Endothelial cell of umbilical vein (primary cell): ENCODE results near the gene COPS9. TPM values are rescaled to one million over a fixed set of nuclear protein-coding genes. Genes with fewer than 3 reads are reported as not detected.

Source experiments
- BruUV-seq: library from RNA; stranded (reverse); fragments of 400-500 nt; replicated peaks from 2 replicates; lab custom pipeline; 2021; lab: Mats Ljungman, UMichigan
- CTCF ChIA-PET: fragments of 300-600, 350-600 bp; sonication (Branson Sonifier 250); formaldehyde crosslinking; loops from one replicate; lab custom pipeline; 2021; ENCODE audit warnings: antibody characterized with exemption, inconsistent platforms; lab: Charles Lee
- POLR2A ChIA-PET: fragments of 300-600, 350-600 bp; sonication (Branson Sonifier 250); formaldehyde crosslinking; loops from one replicate; lab custom pipeline; 2021; ENCODE audit warnings: antibody characterized with exemption, inconsistent platforms; lab: Charles Lee
- DNase-seq: peaks from one replicate; pipeline ENCODE4 v3.0.0-alpha.2; 2011; ENCODE audit warnings: low read depth, low spot score
- FAIRE-seq: peaks from 2 replicates; lab custom pipeline; 2011; peaks lifted over from hg19 to GRCh38; lab: Jason Lieb, UNC
- H2AFZ ChIP-seq: 2 replicates; pipeline ENCODE4 v1.6.0; 2012; ENCODE audit warnings: low read depth, low read length, control low read depth, inconsistent platforms
- H3K27ac ChIP-seq: 2 replicates; pipeline ENCODE4 v1.5.1; 2011; ENCODE audit warnings: low read depth, mild to moderate bottlenecking, control low read depth, low read length, moderate library complexity; ENCODE audit not compliant: insufficient read depth
- H3K27me3 ChIP-seq, 2 experiments: 2 replicates each; pipeline versions ENCODE4 v1.6.0 to v1.6.1; 2011; ENCODE audit warnings: low read length in 2 of 2, mixed read lengths in 1 of 2; ENCODE audit not compliant: control insufficient read depth in 2 of 2, insufficient read depth in 2 of 2
- H3K36me3 ChIP-seq, 2 experiments: 2 replicates in 1 of 2; 3 replicates in 1 of 2; pipeline ENCODE4 v1.5.1; 2011; ENCODE audit warnings: low read length in 2 of 2, mild to moderate bottlenecking in 1 of 2, moderate library complexity in 1 of 2; ENCODE audit not compliant: control insufficient read depth in 2 of 2, insufficient read depth in 2 of 2; ENCODE audit errors: extremely low read depth in 1 of 2
- H3K4me1 ChIP-seq: 3 replicates; pipeline ENCODE4 v1.5.1; 2011; ENCODE audit warnings: mild to moderate bottlenecking, low read length; ENCODE audit not compliant: control insufficient read depth, insufficient read depth; ENCODE audit errors: extremely low read depth
- H3K4me2 ChIP-seq: 2 replicates; pipeline ENCODE4 v1.6.1; 2011; ENCODE audit warnings: low read length, control low read depth, mixed read lengths; ENCODE audit not compliant: insufficient read depth
- H3K4me3 ChIP-seq, 3 experiments: fragments of 200-600 bp in 1 of 3; sonication (generic), shearing (Covaris generic) in 1 of 3; replicated peaks in 1 of 3; 2 replicates each; pipeline ENCODE4 v1.5.1; 2011 to 2016; ENCODE audit warnings: control low read depth in 3 of 3, low read length in 3 of 3, mild to moderate bottlenecking in 2 of 3, inconsistent platforms in 1 of 3, low read depth in 1 of 3, moderate library complexity in 1 of 3; ENCODE audit not compliant: insufficient read depth in 1 of 3
- H3K79me2 ChIP-seq: 2 replicates; pipeline ENCODE4 v1.6.0; 2012; ENCODE audit warnings: low read length, inconsistent platforms; ENCODE audit not compliant: control insufficient read depth, insufficient read depth
- H3K9ac ChIP-seq: replicated peaks from 2 replicates; pipeline ENCODE3; 2011; ENCODE audit warnings: low read length, control low read depth; ENCODE audit not compliant: insufficient read depth; ENCODE audit errors: extremely low read depth
- H3K9me1 ChIP-seq: replicated peaks from 3 replicates; pipeline ENCODE4 v1.6.0; 2011; ENCODE audit warnings: mild to moderate bottlenecking, low read length; ENCODE audit not compliant: control insufficient read depth, insufficient read depth; ENCODE audit errors: extremely low read depth
- H3K9me3 ChIP-seq: replicated peaks from 2 replicates; pipeline ENCODE4 v1.5.1; 2012; ENCODE audit warnings: low read length, inconsistent platforms; ENCODE audit not compliant: control insufficient read depth, insufficient read depth
- H4K20me1 ChIP-seq: replicated peaks from 2 replicates; pipeline ENCODE3; 2011; ENCODE audit warnings: mild to moderate bottlenecking, low read length; ENCODE audit not compliant: control insufficient read depth, insufficient read depth; ENCODE audit errors: extremely low read depth
- EZH2 ChIP-seq: IDR thresholded peaks from 2 replicates; pipeline ENCODE4 v1.6.1; 2012; ENCODE audit warnings: borderline replicate concordance, low read depth, mild to moderate bottlenecking, moderate library complexity, low read length, inconsistent platforms; ENCODE audit not compliant: severe bottlenecking
- FOS ChIP-seq: IDR thresholded peaks from 2 replicates; pipeline ENCODE4 v1.6.1; 2011; ENCODE audit warnings: mild to moderate bottlenecking, low read length, moderate library complexity, borderline replicate concordance; ENCODE audit not compliant: insufficient read depth
- GATA2 ChIP-seq: IDR thresholded peaks from 2 replicates; pipeline ENCODE4 v1.7.0; 2011; ENCODE audit warnings: low read depth, mild to moderate bottlenecking, moderate library complexity, mixed read lengths, low read length; ENCODE audit not compliant: insufficient read length, insufficient read depth
- JUN ChIP-seq: IDR thresholded peaks from 2 replicates; pipeline ENCODE4 v1.6.1; 2011; ENCODE audit warnings: borderline replicate concordance, low read depth; ENCODE audit not compliant: insufficient read length, insufficient read depth
- MYC ChIP-seq: IDR thresholded peaks from one replicate; pipeline ENCODE4 v1.6.1; 2011; ENCODE audit warnings: mild to moderate bottlenecking, low read depth, low read length
- POLR2A ChIP-seq: IDR thresholded peaks from 2 replicates; pipeline ENCODE4 v1.6.1; 2012; ENCODE audit warnings: low read depth, mild to moderate bottlenecking, control low read depth, low read length
- POLR2AphosphoS5 ChIP-seq: IDR thresholded peaks from 2 replicates; pipeline ENCODE4 v1.6.1; 2012; ENCODE audit warnings: low read depth, mild to moderate bottlenecking, control low read depth, low read length, moderate library complexity; ENCODE audit not compliant: insufficient read depth
- dilution Hi-C: fragments of 300-500 bp; cut with MboI; formaldehyde crosslinking; loops from one replicate; pipeline ENCODE4 v1.15.0; 2019; ENCODE audit warnings: low sequenced_read_pairs; ENCODE audit not compliant: extremely low pct_ligation_motif_present
- intact Hi-C: fragments of 100-400 bp; cut with micrococcal nuclease; formaldehyde crosslinking; loops from one replicate; pipeline ENCODE4 v1.10.0; 2022
- polyA plus RNA-seq, 4 experiments: library from polyadenylated mRNA; depleted of rRNA in 3 of 4; stranded (reverse) in 3 of 4; unstranded in 1 of 4; fragments of >200 nt; gene quantifications; 2 replicates each; pipeline versions ENCODE4 v1.2.1 to v1.2.3, GENCODE V29; 2011 to 2012; ENCODE audit warnings: missing spikeins in 1 of 4
- total RNA-seq: library from RNA; stranded (reverse); gene quantifications from 2 replicates; pipeline ENCODE4 v1.2.3, GENCODE V29; 2021
- TF ChIP-seq, protein P1 (sequence below): IDR thresholded peaks from 2 replicates; pipeline ENCODE4 v1.6.1; 2011; ENCODE audit not compliant: insufficient read depth, insufficient read length
- TF ChIP-seq, protein P2 (sequence below), 2 donors: IDR thresholded peaks; 1 replicate in 1 of 2; 2 replicates in 1 of 2; pipeline ENCODE4 v1.5.1; 2011; ENCODE audit warnings: low read length in 2 of 2, mild to moderate bottlenecking in 2 of 2, moderate library complexity in 2 of 2, control low read depth in 1 of 2, inconsistent platforms in 1 of 2, low read depth in 1 of 2; ENCODE audit not compliant: insufficient read depth in 1 of 2; ENCODE audit errors: extremely low read depth in 1 of 2

The COPS9 gene
- total and polyA plus RNA-seq, 2 donors (not counting 3 experiments of a cell fraction or from before 2014, with no cell fraction given) = 196 to 361 TPM

DNA sequence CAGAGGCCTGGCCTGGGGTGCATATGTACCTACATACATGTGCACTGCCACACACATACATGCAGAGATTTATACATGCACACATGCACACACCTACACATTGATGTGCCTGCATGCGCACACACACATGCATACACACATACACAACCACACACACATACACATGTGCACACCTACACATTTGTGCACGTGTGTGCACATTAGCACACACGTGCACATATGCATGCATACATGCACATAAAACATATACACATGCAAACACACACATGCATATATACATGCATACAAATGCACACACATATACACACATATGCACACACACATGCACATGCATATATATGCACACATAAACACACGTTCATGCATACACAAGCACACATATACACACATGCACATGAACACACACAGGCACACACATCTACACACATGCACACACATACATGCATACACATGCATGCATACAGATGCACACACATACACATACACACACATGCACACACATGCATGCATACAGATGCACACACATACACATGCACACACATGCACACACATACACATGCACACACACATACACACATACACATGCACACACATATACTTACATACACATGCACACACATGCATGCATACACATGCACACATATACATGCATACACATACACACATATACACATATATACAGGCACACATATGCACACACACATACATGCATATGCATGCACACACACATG, 27.9 kb upstream of the COPS9 start:
- Histone ChIP-seq H3K9ac (no peak overlapping the region), H3K9me1 (no peaks in the 10 kb centered on the region), H3K4me3 (no peak overlapping the region), H3K27me3 (no peaks in the 10 kb centered on the region), H3K9me3 (no peaks in the 10 kb centered on the region), H3K4me1 (no peaks in the 10 kb centered on the region), H4K20me1 (no peaks in the 10 kb centered on the region), H3K27ac (no peak overlapping the region), H3K4me2 (no peak overlapping the region), H3K36me3 (no peaks in the 10 kb centered on the region), H3K79me2 (no peaks in the 10 kb centered on the region), H2AFZ (no peak overlapping the region)
- intact Hi-C loops = no loop called here
- no TSS peak for BruUV-seq
- dilution Hi-C loops = no loop called here
- DNase-seq (no peak), FAIRE-seq (no peak)
- POLR2A ChIA-PET = no interaction called here
- CTCF ChIA-PET = no interaction called here
- no peak for TF ChIP-seq GATA2
- no peak for TF ChIP-seq POLR2A
- TF ChIP-seq JUN = no peak
- no peak for TF ChIP-seq MYC
- TF ChIP-seq POLR2AphosphoS5 = no peak
- TF ChIP-seq, protein P1, sequence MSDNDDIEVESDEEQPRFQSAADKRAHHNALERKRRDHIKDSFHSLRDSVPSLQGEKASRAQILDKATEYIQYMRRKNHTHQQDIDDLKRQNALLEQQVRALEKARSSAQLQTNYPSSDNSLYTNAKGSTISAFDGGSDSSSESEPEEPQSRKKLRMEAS = peak; percentile 1
- no peak for TF ChIP-seq EZH2
- TF ChIP-seq FOS = no peak
- TF ChIP-seq, protein P2, sequence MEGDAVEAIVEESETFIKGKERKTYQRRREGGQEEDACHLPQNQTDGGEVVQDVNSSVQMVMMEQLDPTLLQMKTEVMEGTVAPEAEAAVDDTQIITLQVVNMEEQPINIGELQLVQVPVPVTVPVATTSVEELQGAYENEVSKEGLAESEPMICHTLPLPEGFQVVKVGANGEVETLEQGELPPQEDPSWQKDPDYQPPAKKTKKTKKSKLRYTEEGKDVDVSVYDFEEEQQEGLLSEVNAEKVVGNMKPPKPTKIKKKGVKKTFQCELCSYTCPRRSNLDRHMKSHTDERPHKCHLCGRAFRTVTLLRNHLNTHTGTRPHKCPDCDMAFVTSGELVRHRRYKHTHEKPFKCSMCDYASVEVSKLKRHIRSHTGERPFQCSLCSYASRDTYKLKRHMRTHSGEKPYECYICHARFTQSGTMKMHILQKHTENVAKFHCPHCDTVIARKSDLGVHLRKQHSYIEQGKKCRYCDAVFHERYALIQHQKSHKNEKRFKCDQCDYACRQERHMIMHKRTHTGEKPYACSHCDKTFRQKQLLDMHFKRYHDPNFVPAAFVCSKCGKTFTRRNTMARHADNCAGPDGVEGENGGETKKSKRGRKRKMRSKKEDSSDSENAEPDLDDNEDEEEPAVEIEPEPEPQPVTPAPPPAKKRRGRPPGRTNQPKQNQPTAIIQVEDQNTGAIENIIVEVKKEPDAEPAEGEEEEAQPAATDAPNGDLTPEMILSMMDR (IDR thresholded peaks at IDR 0.05; ENCODE audit: extremely low read depth in 1 of 2, insufficient read depth in 1 of 2, low read depth in 1 of 2, low read length in 2 of 2) = no peak
